ENCODE measurements around the gene SLC26A9. TPM values are rescaled to one million over a fixed set of nuclear protein-coding genes. Genes with fewer than 3 reads are reported as not detected.

The SLC26A9 gene
- total RNA-seq, 1 experiment from 2014 or later, result 0.15 TPM

GRCh38 chr1:205951746-205952145 lies 8.5 kb upstream of the SLC26A9 start:
- ChIA-PET CTCF (interaction anchor here (1.4 to 5.3 kb wide), 3 partner anchors 12 to 33 kb away, joined by 3 to 62 read pairs (median 21); no protein-coding TSS in a partner anchor), POLR2A (no interaction called here)
- Mint-ChIP-seq H3K4me1 (peaks cover 19% of the 10 kb centered on the region), H3K4me3 (no peak overlapping the region), H3K36me3 (no peaks in the 10 kb centered on the region), H3K9me3 (no peaks in the 10 kb centered on the region), H3K27ac (no peak overlapping the region), H3K27me3 (ENCODE audit: low read depth) (no peaks in the 10 kb centered on the region; the same call in 1 of the 2 replicates)
- no peak for DNase-seq (ENCODE audit: low spot score)
- no peak for ATAC-seq
- TF ChIP-seq ELF4 (CRISPR knock-in tag; IDR thresholded peaks at IDR 0.05; ENCODE audit: low read depth) (no peak), ATF1 (CRISPR knock-in tag; IDR thresholded peaks at IDR 0.05) (no peak), CREB1 (CRISPR knock-in tag; IDR thresholded peaks at IDR 0.05) (no peak), ZNF232 (CRISPR knock-in tag; IDR thresholded peaks at IDR 0.05) (no peak), EMX1 (CRISPR knock-in tag; IDR thresholded peaks at IDR 0.05) (no peak), NR1H2 (CRISPR knock-in tag; IDR thresholded peaks at IDR 0.05) (no peak)

GRCh38 chr1:205950826-205951549 lies 7.7 kb upstream of the SLC26A9 start:
- ChIA-PET POLR2A (no interaction called here), CTCF (interaction anchor here (1.0 to 5.3 kb wide), 6 partner anchors 11 to 292 kb away, joined by 3 to 62 read pairs (median 5); no protein-coding TSS in a partner anchor)
- no peak for ATAC-seq
- Mint-ChIP-seq H3K4me1 (peaks cover 19% of the 10 kb centered on the region), H3K9me3 (no peaks in the 10 kb centered on the region), H3K27ac (no peak overlapping the region), H3K36me3 (no peaks in the 10 kb centered on the region), H3K27me3 (ENCODE audit: low read depth) (no peaks in the 10 kb centered on the region; the same call in 1 of the 2 replicates), H3K4me3 (no peak overlapping the region)
- DNase-seq (ENCODE audit: low spot score), result no peak
- TF ChIP-seq ATF2 (CRISPR knock-in tag; IDR thresholded peaks at IDR 0.05; ENCODE audit: borderline replicate concordance, low read depth) (no peak), ERG (CRISPR knock-in tag; IDR thresholded peaks at IDR 0.05) (no peak)

- ChIA-PET POLR2A (no interaction called here), CTCF (interaction anchor here (0.9 to 5.3 kb wide), 6 partner anchors 11 to 291 kb away, joined by 3 to 62 read pairs (median 5); no protein-coding TSS in a partner anchor)
- no peaks in the 10 kb centered on the region; the same call in 1 of the 2 replicates for H3K27me3 Mint-ChIP-seq (ENCODE audit: low read depth)
- DNase-seq (ENCODE audit: low spot score), result no peak
- no peak overlapping the region for H3K4me3 Mint-ChIP-seq
- H3K27ac Mint-ChIP-seq, result no peak overlapping the region
- no peak for ATAC-seq
- no peak for TF ChIP-seq ELF4 (CRISPR knock-in tag; IDR thresholded peaks at IDR 0.05; ENCODE audit: low read depth)
- TF ChIP-seq PRDM15 (CRISPR knock-in tag; IDR thresholded peaks at IDR 0.05), result no peak
- no peak for TF ChIP-seq RELA (CRISPR knock-in tag; IDR thresholded peaks at IDR 0.05; ENCODE audit: borderline replicate concordance)
- H3K36me3 Mint-ChIP-seq, result no peaks in the 10 kb centered on the region
- peaks cover 19% of the 10 kb centered on the region for H3K4me1 Mint-ChIP-seq
- H3K9me3 Mint-ChIP-seq, result no peaks in the 10 kb centered on the region
Measured at GRCh38 chr1:205950280-205950679, 7.0 kb upstream of the SLC26A9 start.

- H3K27me3 Mint-ChIP-seq (ENCODE audit: low read depth), result no peaks in the 10 kb centered on the region; the same call in 1 of the 2 replicates
- no peak overlapping the region for H3K27ac Mint-ChIP-seq
- no peak overlapping the region for H3K4me3 Mint-ChIP-seq
- no peaks in the 10 kb centered on the region for H3K9me3 Mint-ChIP-seq
- ChIA-PET POLR2A (no interaction called here), CTCF (interaction anchor here (0.9 to 5.3 kb wide), 4 partner anchors 11 to 158 kb away, joined by 3 to 62 read pairs (median 13); no protein-coding TSS in a partner anchor)
- no peak for DNase-seq (ENCODE audit: low spot score)
- H3K4me1 Mint-ChIP-seq, result peaks cover 16% of the 10 kb centered on the region
- no peaks in the 10 kb centered on the region for H3K36me3 Mint-ChIP-seq
- ATAC-seq, result no peak
- TF ChIP-seq E2F5 (CRISPR knock-in tag; IDR thresholded peaks at IDR 0.05) (no peak), KAT7 (CRISPR knock-in tag; IDR thresholded peaks at IDR 0.05; ENCODE audit: borderline replicate concordance) (no peak), ZNF423 (CRISPR knock-in tag; IDR thresholded peaks at IDR 0.05) (no peak), PRRX2 (CRISPR knock-in tag; IDR thresholded peaks at IDR 0.05) (no peak), E2F1 (CRISPR knock-in tag; IDR thresholded peaks at IDR 0.05) (no peak), TP53 (CRISPR knock-in tag; IDR thresholded peaks at IDR 0.05) (no peak), HMGA2 (CRISPR knock-in tag; IDR thresholded peaks at IDR 0.05) (no peak), MXD4 (CRISPR knock-in tag; IDR thresholded peaks at IDR 0.05; ENCODE audit: borderline replicate concordance) (no peak), ZBTB21 (CRISPR knock-in tag; IDR thresholded peaks at IDR 0.05; ENCODE audit: borderline replicate concordance) (no peak)
Measured at GRCh38 chr1:205949753-205950152, 6.5 kb upstream of the SLC26A9 start.
